Raji (cell line): ENCODE measurements around the gene SGSH.

Experiments
- POLR2A ChIP-seq: IDR thresholded peaks from 2 replicates; pipeline ENCODE4 v1.6.1; 2011; ENCODE audit warnings: low read depth, low read length, control low read depth; ENCODE audit not compliant: insufficient read depth

The SGSH gene

GRCh38 chr17:80220054-80220735 lies at the start of gene SGSH, which contains the start of gene SLC26A11:
Gene SGSH, minus strand, starts transcription at chr17:80220333. Its CDS starts 20 bp downstream, at chr17:80220313.
Gene SLC26A11, plus strand, starts transcription at chr17:80220427. Its CDS starts 1,134 bp downstream, at chr17:80221561.
- TF ChIP-seq POLR2A = no peak

- no peak for TF ChIP-seq POLR2A
Measured at GRCh38 chr17:80269405-80269807, 49.3 kb upstream of the SGSH start.

GRCh38 chr17:80268427-80268826 lies 48.3 kb upstream of the SGSH start:
- TF ChIP-seq POLR2A = no peak

- TF ChIP-seq POLR2A = no peak
Measured at GRCh38 chr17:80267391-80267790, 47.3 kb upstream of the SGSH start.

- TF ChIP-seq POLR2A = no peak
Measured at GRCh38 chr17:80265205-80266068, 45.3 kb upstream of the SGSH start.

- no peak for TF ChIP-seq POLR2A
Measured at GRCh38 chr17:80264205-80265075, 44.3 kb upstream of the SGSH start.

- peak; percentile 74 for TF ChIP-seq POLR2A
Measured at GRCh38 chr17:80263253-80264204, 43.4 kb upstream of the SGSH start.

- TF ChIP-seq POLR2A = no peak
Measured at GRCh38 chr17:80262775-80263244, 42.7 kb upstream of the SGSH start.

GRCh38 chr17:80262291-80262690 lies 42.2 kb upstream of the SGSH start:
- TF ChIP-seq POLR2A = no peak

GRCh38 chr17:80261895-80262279 lies 41.8 kb upstream of the SGSH start:
- no peak for TF ChIP-seq POLR2A

GRCh38 chr17:80261159-80261894 lies 41.2 kb upstream of the SGSH start:
- peak; percentile 17; the same call in 1 of the 2 replicates for TF ChIP-seq POLR2A

GRCh38 chr17:80260791-80261158 lies 40.6 kb upstream of the SGSH start, which contains the start of gene RNF213:
Gene RNF213, plus strand, starts transcription at chr17:80260852. Its CDS starts 2,830 bp downstream, at chr17:80263682.
- peak; percentile 49; the same call in 1 of the 2 replicates for TF ChIP-seq POLR2A

- no peak; the same call in 1 of the 2 replicates for TF ChIP-seq POLR2A
Measured at GRCh38 chr17:80260069-80260535, 40.0 kb upstream of the SGSH start.
